ENCODE data around the gene EGFL8. TPM values are rescaled to one million over a fixed set of nuclear protein-coding genes. Genes with fewer than 3 reads are reported as not detected.
A peak's percentile ranks its signal among the peaks of the same experiment; 100 is the strongest.
"Not testable (repeated sequence)": the region's sequence is repeated elsewhere in the genome, so short reads cannot be mapped to it uniquely, and the experiment has no call there.

Gene EGFL8
- total and polyA plus RNA-seq, 4 donors: 1.8 to 8.2 (median 1.9) TPM

GRCh38 chr6:32187725-32188380 lies 23.5 kb downstream of the EGFL8 start:
- WGBS: 87% methylated on average over 18 of the region's 18 CpGs
- not testable (repeated sequence) for H3K9ac ChIP-seq (ENCODE audit: low read depth in 1 of 2, low read length in 2 of 2); H3K4me3 ChIP-seq (ENCODE audit: low read depth in 1 of 3, low read length in 3 of 3); DNase-seq (ENCODE audit: low spot score); H3K27me3 ChIP-seq (ENCODE audit: control insufficient read depth in 4 of 4, insufficient read depth in 4 of 4, low read length in 3 of 4); H3K27ac ChIP-seq (ENCODE audit: low read depth in 1 of 2, low read length in 2 of 2); H3K9me3 ChIP-seq (ENCODE audit: control insufficient read depth in 4 of 4, low read length in 3 of 4)
- H3K36me3 ChIP-seq (ENCODE audit: control insufficient read depth in 4 of 4, insufficient read depth in 3 of 4, low read depth in 1 of 4, low read length in 3 of 4): peaks cover 0 to 23% (median 12%) of the 10 kb centered on the region in 4 donors
- H3K4me1 ChIP-seq (ENCODE audit: control insufficient read depth in 4 of 4, insufficient read depth in 4 of 4, low read length in 3 of 4): peaks cover 7 to 27% (median 16%) of the 10 kb centered on the region in 4 donors

GRCh38 chr6:32188381-32189068 lies 24.1 kb downstream of the EGFL8 start:
- WGBS: 58% methylated on average over 13 of the region's 13 CpGs
- DNase-seq (ENCODE audit: low spot score): no peak
- peaks cover 7 to 27% (median 16%) of the 10 kb centered on the region in 4 donors for H3K4me1 ChIP-seq (ENCODE audit: control insufficient read depth in 4 of 4, insufficient read depth in 4 of 4, low read length in 3 of 4)

More at GRCh38 chr6:32188381-32189068, 24.1 kb downstream of the EGFL8 start:
- H3K27ac ChIP-seq (ENCODE audit: low read depth in 1 of 2, low read length in 2 of 2): peak overlapping the region; percentile 75 to 97
- H3K9ac ChIP-seq (ENCODE audit: low read depth in 1 of 2, low read length in 2 of 2): peak overlapping the region; percentile 88
- TF ChIP-seq, protein P1, sequence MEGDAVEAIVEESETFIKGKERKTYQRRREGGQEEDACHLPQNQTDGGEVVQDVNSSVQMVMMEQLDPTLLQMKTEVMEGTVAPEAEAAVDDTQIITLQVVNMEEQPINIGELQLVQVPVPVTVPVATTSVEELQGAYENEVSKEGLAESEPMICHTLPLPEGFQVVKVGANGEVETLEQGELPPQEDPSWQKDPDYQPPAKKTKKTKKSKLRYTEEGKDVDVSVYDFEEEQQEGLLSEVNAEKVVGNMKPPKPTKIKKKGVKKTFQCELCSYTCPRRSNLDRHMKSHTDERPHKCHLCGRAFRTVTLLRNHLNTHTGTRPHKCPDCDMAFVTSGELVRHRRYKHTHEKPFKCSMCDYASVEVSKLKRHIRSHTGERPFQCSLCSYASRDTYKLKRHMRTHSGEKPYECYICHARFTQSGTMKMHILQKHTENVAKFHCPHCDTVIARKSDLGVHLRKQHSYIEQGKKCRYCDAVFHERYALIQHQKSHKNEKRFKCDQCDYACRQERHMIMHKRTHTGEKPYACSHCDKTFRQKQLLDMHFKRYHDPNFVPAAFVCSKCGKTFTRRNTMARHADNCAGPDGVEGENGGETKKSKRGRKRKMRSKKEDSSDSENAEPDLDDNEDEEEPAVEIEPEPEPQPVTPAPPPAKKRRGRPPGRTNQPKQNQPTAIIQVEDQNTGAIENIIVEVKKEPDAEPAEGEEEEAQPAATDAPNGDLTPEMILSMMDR (IDR thresholded peaks at IDR 0.05; ENCODE audit: low read depth, low read length, missing input control): no peak
- no peak for TF ChIP-seq TAF1 (conservative IDR thresholded peaks at IDR 0.05)
- TF ChIP-seq GABPA (IDR thresholded peaks at IDR 0.05 in 1 of 2, conservative IDR thresholded peaks at IDR 0.05 in 1 of 2): no peak
- no peak for TF ChIP-seq NR2F2 (IDR thresholded peaks at IDR 0.05)
- TF ChIP-seq FOXA1 (IDR thresholded peaks at IDR 0.05): no peak
- TF ChIP-seq MAX (IDR thresholded peaks at IDR 0.05): no peak
- no peak for TF ChIP-seq ATF3 (IDR thresholded peaks at IDR 0.05)
- TF ChIP-seq RAD21 (IDR thresholded peaks at IDR 0.05): no peak
- TF ChIP-seq, protein P2, sequence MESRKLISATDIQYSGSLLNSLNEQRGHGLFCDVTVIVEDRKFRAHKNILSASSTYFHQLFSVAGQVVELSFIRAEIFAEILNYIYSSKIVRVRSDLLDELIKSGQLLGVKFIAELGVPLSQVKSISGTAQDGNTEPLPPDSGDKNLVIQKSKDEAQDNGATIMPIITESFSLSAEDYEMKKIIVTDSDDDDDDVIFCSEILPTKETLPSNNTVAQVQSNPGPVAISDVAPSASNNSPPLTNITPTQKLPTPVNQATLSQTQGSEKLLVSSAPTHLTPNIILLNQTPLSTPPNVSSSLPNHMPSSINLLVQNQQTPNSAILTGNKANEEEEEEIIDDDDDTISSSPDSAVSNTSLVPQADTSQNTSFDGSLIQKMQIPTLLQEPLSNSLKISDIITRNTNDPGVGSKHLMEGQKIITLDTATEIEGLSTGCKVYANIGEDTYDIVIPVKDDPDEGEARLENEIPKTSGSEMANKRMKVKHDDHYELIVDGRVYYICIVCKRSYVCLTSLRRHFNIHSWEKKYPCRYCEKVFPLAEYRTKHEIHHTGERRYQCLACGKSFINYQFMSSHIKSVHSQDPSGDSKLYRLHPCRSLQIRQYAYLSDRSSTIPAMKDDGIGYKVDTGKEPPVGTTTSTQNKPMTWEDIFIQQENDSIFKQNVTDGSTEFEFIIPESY (IDR thresholded peaks at IDR 0.05): no peak
- no peak for TF ChIP-seq EGR1 (IDR thresholded peaks at IDR 0.05; ENCODE audit: low read depth in 2 of 2)
- TF ChIP-seq SP1 (IDR thresholded peaks at IDR 0.05): no peak
- TF ChIP-seq RXRA (IDR thresholded peaks at IDR 0.05): no peak
- peak overlapping the region; percentile 63 to 72 (median 72) for H3K4me3 ChIP-seq (ENCODE audit: low read depth in 1 of 3, low read length in 3 of 3)
- H3K36me3 ChIP-seq (ENCODE audit: control insufficient read depth in 4 of 4, insufficient read depth in 3 of 4, low read depth in 1 of 4, low read length in 3 of 4): peaks cover 0 to 18% (median 8%) of the 10 kb centered on the region in 4 donors
- no peaks in the 10 kb centered on the region for H3K27me3 ChIP-seq (ENCODE audit: control insufficient read depth in 4 of 4, insufficient read depth in 4 of 4, low read length in 3 of 4)
- no peaks in the 10 kb centered on the region for H3K9me3 ChIP-seq (ENCODE audit: control insufficient read depth in 4 of 4, low read length in 3 of 4)
